Coronary artery (tissue), 2 donors: ENCODE data around the gene CMIP.

Experiments
- DNase-seq: peaks from one replicate; pipeline ENCODE4 v3.0.0-alpha.2; 2017; ENCODE audit warnings: low spot score
- H3K27ac ChIP-seq, 2 donors: fragments of 200-600 bp; sonication (generic); one replicate each; pipeline ENCODE4 v1.5.1; 2016 to 2019
- H3K4me3 ChIP-seq: fragments of 200-600 bp; sonication (generic); 2 replicates; pipeline ENCODE4 v1.5.1; 2016; ENCODE audit warnings: mild to moderate bottlenecking, moderate library complexity
- TF ChIP-seq, protein P1 (sequence below): fragments of 200-600 bp; sonication (generic); IDR thresholded peaks from one replicate; pipeline ENCODE4 v1.5.1; 2019; ENCODE audit warnings: antibody characterized with exemption

CMIP gene

DNA sequence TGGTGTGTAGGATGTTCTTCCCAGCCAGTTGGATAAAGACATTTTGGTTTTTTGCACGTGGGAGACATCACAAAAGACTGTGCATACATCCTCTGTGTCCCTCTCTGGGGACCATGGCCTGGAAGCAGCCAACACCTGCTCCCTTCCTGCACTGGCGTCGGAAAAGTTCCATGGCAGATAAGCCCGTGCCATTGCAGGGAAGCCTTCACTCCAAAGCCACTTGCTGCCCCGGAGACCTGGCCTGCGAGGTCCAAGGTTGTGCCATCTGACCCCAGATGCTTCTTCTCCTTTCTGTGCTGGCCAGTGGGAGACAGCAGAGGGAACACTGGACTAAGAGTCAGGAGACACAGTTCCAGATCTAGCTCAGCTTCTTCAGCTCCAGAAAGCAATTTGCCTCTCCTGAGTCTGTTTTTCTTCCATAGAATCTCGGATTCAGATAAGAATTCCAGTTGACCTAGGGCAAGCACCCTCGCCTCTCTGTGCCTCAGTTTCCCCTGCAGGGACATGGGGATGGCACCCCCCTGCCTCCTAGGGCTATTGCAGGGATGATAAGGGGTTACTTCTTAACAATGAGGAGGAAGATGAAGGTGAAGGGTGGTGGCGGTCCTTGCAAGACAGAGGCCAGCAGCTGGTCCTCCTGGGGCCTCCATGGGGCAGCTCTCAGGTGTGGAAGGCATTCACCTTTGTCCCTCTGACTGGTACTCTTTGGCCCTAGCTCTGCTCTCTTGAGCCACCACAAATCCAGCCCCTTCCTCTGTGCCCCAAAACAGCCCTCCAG lies 134.2 kb downstream of the CMIP start:
- H3K4me3 ChIP-seq = no peak overlapping the region
- no peak for DNase-seq
- no peak overlapping the region for H3K27ac ChIP-seq
- TF ChIP-seq, protein P1, sequence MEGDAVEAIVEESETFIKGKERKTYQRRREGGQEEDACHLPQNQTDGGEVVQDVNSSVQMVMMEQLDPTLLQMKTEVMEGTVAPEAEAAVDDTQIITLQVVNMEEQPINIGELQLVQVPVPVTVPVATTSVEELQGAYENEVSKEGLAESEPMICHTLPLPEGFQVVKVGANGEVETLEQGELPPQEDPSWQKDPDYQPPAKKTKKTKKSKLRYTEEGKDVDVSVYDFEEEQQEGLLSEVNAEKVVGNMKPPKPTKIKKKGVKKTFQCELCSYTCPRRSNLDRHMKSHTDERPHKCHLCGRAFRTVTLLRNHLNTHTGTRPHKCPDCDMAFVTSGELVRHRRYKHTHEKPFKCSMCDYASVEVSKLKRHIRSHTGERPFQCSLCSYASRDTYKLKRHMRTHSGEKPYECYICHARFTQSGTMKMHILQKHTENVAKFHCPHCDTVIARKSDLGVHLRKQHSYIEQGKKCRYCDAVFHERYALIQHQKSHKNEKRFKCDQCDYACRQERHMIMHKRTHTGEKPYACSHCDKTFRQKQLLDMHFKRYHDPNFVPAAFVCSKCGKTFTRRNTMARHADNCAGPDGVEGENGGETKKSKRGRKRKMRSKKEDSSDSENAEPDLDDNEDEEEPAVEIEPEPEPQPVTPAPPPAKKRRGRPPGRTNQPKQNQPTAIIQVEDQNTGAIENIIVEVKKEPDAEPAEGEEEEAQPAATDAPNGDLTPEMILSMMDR = no peak

DNA sequence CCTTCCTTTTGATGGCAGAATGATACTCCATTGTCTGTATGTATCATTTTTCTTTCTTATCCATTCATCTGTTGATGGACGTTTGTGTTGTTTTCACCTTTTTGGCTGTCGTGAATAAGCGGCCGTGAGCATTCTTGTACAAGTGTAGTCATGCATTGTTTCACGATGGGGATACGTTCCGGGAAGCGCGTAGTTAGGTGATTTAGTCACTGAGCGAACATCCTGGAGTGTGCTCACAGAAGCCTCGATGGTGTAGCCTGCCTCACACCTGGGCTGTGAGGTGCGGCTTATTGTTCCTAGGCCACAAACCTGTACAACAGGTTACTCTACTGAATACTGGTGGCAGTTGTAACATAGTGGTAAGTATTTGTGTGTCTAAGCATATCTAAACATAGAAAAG lies 136.5 kb downstream of the CMIP start:
- no peak overlapping the region for H3K4me3 ChIP-seq
- no peak for DNase-seq
- TF ChIP-seq, protein P1 = no peak
- H3K27ac ChIP-seq = no peak overlapping the region

DNA sequence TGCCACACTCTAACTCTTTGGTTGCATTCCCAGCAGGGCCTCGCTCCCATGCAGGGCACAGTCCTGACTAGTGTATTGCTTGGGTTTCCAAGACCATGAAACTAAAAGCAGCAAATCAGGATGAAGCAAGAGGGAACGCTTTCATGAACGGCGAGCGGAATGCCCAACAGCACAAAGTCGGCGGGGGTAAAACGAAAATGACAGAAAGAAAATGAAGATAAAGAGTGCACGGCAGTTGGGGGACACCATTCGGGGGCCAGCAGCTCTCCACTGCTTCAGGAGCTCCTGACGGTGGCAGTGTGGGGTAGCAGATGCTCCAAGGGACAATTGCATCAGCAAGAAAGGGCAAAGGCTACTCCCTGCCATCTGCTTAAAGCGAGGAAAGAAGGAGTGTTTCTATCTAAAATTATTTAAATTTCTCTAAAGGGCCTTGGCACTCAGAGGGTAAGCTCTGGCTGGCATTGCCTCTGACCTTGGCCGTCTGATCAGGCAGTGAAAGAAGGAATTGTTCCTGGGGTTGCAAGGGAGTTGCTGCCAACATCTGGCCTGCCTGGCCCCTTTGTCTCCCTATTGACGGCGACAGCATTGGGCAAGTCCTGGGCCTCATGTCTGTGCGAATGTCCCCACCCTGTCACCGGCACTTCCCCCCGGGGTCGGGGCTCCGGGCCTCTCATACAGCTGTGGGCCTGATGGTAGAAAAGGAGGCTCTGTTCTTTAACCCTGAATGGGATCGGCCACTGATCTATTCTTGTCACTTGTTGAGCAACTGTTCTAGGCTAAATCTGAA lies 138.2 kb downstream of the CMIP start:
- TF ChIP-seq, protein P1 = no peak
- Histone ChIP-seq H3K4me3 (no peak overlapping the region), H3K27ac (peak overlapping the region in 1 of 2 donors; percentile 21)
- no peak for DNase-seq

DNA sequence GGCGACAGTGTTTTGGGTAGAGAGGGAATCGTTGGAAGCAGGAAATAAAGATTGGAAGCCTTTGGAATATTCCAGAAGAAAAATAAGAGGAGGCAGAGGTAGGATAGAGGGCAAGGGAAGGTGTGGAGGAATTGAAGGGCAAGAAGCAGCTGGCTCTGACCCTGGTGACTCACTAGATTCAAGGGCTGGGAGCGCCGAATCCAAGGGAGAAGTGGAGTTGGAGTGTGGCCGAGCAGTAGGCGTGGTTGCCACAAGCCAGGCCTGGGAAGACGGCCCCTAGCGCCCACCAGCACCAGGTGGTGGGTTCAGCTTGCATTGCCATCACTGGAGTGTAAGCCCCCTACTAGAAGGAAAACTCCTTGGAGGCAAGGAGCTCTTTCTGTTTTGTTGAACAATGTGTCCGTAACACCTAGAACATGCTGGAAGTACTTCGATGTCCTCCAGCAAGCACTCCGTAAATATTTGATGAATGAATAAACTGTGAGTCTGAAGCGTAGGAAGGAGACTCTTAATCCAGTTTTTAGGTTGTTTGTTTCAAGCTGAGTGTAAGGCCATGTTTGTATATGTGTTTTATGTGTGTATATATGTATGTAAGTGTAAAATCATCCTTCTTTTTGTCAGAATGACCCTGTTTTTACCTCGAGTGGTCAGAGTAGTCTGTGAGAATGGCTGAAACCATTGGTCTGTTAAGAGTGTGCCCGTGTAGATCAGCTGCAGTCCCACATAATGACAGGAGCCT lies 139.5 kb downstream of the CMIP start:
- Histone ChIP-seq H3K4me3 (no peak overlapping the region), H3K27ac (no peak overlapping the region)
- no peak for DNase-seq
- TF ChIP-seq, protein P1 = no peak

DNA sequence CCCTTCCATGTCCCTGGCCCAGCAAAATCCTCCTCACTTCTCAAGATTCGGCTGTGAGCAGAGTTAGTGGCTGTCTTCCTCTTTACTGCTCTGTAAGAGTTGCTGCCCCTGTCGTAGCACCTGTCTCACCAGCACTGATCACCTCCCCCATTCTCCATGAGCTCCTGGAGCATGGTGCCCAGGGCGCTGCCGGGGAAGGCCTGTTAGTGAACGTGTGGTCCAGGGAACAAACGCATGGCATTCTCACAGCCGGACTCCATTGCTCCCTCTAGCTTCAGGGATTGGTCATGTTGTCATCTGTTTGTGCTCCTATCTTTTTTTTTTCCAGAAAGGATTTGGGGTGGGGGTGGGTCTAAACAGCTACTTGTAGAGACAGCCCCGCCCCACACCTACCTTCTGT lies 141.2 kb downstream of the CMIP start:
- Histone ChIP-seq H3K27ac (no peak overlapping the region), H3K4me3 (no peak overlapping the region)
- DNase-seq = no peak
- TF ChIP-seq, protein P1 = no peak

DNA sequence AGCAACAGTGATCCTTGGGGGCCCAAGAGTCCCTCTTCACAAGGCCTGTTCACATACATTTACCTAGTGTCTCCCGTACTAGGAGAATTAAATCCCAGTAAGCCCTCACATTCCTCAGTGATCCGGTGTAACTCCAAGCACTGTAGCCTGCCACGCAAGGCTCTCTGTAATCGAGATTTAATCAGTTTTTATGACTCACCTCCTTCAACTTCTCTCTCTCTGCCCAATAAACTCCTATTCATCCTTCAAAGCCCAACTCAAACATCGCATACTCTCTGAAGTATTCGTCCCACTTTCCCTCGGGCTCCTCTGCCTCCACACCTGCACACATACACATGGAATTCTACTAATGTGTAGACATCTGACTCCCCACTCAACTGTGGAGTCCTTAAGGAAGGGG lies 141.8 kb downstream of the CMIP start:
- no peak overlapping the region for H3K27ac ChIP-seq
- no peak for DNase-seq
- TF ChIP-seq, protein P1 = no peak
- no peak overlapping the region for H3K4me3 ChIP-seq
